HepG2 (cell line): ENCODE measurements around the gene TMEM45A.

Experiments used
- CHD2 ChIP-seq: IDR thresholded peaks from 2 replicates; pipeline ENCODE4 v1.6.1; 2011; ENCODE audit warnings: low read depth, low read length, improper control_type of control experiment
- EP300 ChIP-seq, 3 experiments: sonication (generic) in 1 of 3; formaldehyde crosslinking in 1 of 3; IDR thresholded peaks; 2 replicates each; pipeline versions ENCODE4 v1.5.1 to v1.6.1; 2011 to 2020; ENCODE audit warnings: low read depth in 2 of 3, low read length in 2 of 3, borderline replicate concordance in 1 of 3, improper control_type of control experiment in 1 of 3, mild to moderate bottlenecking in 1 of 3, missing genetic modification reagents in 1 of 3, moderate library complexity in 1 of 3
- HOXA7 ChIP-seq: sonication (generic); formaldehyde crosslinking; IDR thresholded peaks from 2 replicates; pipeline ENCODE4 v1.8.1; 2022; ENCODE audit warnings: mild to moderate bottlenecking, missing genetic modification reagents, moderate library complexity
- PHF5A ChIP-seq: IDR thresholded peaks from one replicate; pipeline ENCODE4 v1.6.1; 2018; ENCODE audit warnings: low read depth, missing genetic modification reagents; ENCODE audit not compliant: unreplicated experiment
- POLR2AphosphoS5 ChIP-seq: IDR thresholded peaks from 2 replicates; pipeline ENCODE4 v1.6.1; 2012; ENCODE audit warnings: low read depth, low read length
- RAD21 ChIP-seq: fragments of 450-650 bp; formaldehyde crosslinking; IDR thresholded peaks from 2 replicates; pipeline ENCODE4 v1.5.0; 2020; ENCODE audit warnings: mild to moderate bottlenecking
- SP4 ChIP-seq: sonication (generic); formaldehyde crosslinking; IDR thresholded peaks from 2 replicates; pipeline ENCODE4 v1.8.1; 2023; ENCODE audit warnings: mild to moderate bottlenecking, missing genetic modification reagents
- ZBTB33 ChIP-seq: sonication (generic); formaldehyde crosslinking; IDR thresholded peaks from 2 replicates; pipeline ENCODE4 v1.4.0; 2020; ENCODE audit warnings: missing genetic modification reagents
- ZNF24 ChIP-seq: fragments of 450-650 bp; IDR thresholded peaks from 2 replicates; pipeline ENCODE4 v1.6.1; 2017; ENCODE audit warnings: antibody characterized with exemption, mild to moderate bottlenecking

DNA sequence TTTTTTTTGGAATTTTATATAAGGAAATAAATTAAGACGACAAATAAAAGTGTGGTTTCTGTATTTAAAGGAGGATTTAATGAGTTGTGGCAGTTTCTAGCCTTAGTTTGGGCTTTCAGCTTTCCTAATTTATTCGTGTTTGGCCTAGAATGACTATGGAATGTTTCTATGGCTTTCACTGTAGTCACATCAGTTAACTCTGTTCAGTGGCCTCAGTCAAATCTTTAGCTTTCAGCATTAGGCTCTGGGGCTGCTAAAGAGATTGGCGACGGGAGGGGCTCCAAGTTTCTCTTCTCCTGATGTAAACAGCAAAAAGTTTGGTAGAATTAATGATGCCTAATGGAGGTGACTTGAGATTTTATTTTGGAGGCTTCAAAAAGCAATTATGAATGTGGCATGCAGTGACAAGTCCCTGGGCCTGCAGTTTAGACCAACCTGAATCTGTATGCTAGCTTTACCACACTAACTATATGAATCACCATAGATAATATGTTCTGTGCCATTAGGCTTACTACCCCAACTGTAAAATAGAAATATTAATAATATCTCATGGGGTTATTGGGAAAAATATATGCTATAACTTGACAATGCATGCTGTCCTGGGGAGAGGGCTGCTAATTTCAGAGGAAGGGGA lies 69.9 kb downstream of the TMEM45A start:
- no peak for TF ChIP-seq CHD2
- no peak for TF ChIP-seq POLR2AphosphoS5
- TF ChIP-seq PHF5A (CRISPR knock-in tag) = no peak
- no peak for TF ChIP-seq RAD21 (CRISPR knock-in tag)
- no peak for TF ChIP-seq HOXA7 (CRISPR knock-in tag)
- no peak for TF ChIP-seq ZNF24
- no peak for TF ChIP-seq SP4 (CRISPR knock-in tag)
- no peak for TF ChIP-seq EP300 (IDR thresholded peaks at IDR 0.05; ENCODE audit: low read depth in 2 of 2, low read length in 2 of 2)
- TF ChIP-seq EP300 (CRISPR knock-in tag; IDR thresholded peaks at IDR 0.05; ENCODE audit: borderline replicate concordance) = no peak
- no peak for TF ChIP-seq ZBTB33 (CRISPR knock-in tag)
